Right lobe of liver (tissue), 4 donors: ENCODE results near the gene RNMT.

Source experiments
- CTCF ChIP-seq, 4 donors: fragments of 200-600 bp in 3 of 4; fragments of 450-650 bp in 1 of 4; IDR thresholded peaks; one replicate each; pipeline versions ENCODE4 v1.5.1 to v1.8.0; 2016 to 2022; ENCODE audit warnings: antibody characterized with exemption in 4 of 4, mild to moderate bottlenecking in 2 of 4
- POLR2A ChIP-seq: fragments of 450-650 bp; IDR thresholded peaks from one replicate; pipeline ENCODE4 v1.6.1; 2017; ENCODE audit warnings: antibody characterized with exemption, mild to moderate bottlenecking
- donor health status: DM: no; HTN: no; CAD: no.
- donor health status: DM: no; HTN: no; CAD: no.
- donor health status: DM: no; HTN: yes; CAD: no.

- no peak for TF ChIP-seq CTCF (IDR thresholded peaks at IDR 0.05)
- no peak for TF ChIP-seq POLR2A
Observed at GRCh38 chr18:13804305-13804704, 77.8 kb downstream of the RNMT start.
